GM21619 (cell line): ENCODE data around the gene CHMP1A.

Experiments used
- ATAC-seq: cut with Tn5 transposase; IDR thresholded peaks from one replicate; pipeline ENCODE4 v1.9.1; 2021; ENCODE audit not compliant: unreplicated experiment

CHMP1A gene

DNA sequence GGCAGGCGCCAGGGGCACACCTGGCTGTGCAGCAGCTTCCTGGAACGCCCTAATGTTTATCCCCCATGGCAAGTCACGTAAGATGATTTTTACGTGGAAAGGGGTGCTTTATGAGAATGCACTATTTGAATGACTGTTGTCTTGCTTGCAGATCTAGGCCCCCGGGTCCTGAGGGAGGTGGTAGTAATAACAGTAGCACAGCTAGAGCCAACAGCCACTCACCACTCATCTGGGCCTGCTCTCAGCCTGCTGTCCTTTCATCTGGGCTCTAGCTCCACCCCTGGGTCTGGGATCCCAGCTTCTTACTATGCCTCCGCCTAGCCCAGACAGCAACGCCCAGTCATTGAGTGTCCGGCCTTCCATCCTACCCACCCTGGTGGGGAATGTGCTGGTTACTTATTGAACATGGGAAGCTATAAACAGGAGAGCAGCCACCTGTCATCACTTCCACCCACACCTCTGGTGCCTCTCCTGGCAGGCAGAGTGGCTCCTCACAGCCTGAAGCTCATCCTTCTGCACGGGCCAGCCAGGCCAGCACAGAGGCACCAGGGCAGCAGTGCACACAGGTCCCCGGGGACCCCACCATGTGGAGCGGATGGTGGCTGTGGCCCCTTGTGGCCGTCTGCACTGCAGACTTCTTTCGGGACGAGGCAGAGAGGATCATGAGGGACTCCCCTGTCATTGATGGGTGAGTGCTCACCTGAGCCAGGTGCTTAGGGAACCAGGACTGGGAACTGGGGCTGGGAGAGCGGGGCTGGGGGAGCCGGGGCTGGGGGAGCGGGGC, 27.5 kb downstream of the CHMP1A start:
- ATAC-seq, result no peak

DNA sequence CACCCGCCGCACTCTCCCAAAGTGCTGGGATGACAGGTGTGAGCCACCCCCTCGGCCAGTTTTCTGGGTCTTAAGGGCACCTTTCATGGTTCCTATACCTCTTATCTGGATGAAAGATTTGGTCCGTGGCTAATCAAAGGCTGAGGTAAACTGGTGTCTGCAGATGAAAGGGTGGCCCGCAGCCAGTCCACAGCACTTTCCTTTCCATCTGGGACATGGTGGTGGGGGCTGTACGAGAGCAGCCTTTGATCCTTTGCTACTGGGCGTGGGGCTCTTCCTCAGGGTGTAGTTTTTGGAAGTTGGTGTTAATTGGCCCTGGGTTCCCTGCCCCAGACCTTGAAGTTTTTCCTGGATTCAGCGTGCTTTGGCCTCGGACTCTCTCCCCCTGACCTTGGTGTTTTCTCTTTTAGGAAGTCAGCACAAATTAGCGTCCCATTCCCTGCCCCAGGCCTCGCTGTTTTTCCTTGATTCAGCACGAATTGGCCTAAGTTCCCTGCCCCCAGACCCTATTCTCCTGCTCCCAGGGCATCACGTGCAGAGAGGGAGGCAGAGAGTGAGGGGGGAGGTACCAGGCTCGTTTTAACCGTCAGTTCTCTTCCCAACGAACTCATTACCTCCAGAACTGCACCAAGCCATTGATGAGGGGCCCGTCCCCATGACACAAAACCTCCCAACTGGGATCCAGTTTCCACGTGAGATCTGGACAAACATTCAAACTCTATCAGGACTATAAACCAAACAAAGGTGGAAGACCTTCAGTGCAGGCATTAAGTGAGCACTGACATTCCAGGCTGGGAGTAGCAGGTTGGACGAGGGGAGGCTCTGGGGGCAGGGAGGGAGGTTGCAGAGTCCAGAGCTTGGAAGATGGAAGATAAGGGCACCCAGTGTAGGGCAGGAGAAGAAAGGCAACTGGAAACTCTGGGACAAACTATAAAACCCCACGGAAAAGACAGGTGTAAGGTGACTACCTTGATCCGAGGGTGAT, 32.4 kb downstream of the CHMP1A start:
- no peak for ATAC-seq

DNA sequence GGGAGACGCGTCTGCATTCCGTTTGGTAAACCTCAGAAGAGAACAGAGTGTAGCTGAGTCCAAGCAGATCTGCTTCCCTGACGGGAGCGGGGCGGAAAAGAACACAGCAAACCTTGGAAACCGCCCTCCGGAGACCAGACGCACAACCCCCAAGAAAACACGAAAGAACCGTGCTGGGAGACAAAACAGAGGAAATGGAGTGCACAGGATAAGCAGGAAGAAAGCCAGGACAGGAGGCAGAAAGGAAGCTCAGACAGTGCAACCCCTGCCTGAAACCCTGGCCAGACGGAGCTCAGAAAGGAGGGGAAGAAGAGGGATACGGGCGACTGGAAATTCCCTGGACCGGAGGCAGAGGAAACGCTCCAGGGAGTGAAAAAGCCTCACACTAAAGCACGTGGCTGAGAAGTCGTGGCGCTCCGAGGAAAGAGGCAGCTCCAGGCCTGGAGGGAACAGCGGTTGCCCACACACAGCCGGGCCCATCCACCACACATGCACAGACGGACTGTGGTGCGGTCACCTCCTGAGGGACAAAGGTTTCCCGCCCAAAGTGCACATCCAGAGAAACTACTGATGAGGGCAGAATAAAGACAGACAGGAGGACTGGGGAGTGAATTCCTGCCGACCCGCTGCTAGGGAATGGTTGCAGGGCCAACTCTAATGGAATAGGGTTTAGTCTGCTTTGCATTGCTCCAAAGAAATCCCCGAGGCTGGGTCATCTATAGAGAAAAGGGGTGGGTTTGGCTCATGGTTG, 33.8 kb downstream of the CHMP1A start:
- no peak for ATAC-seq

DNA sequence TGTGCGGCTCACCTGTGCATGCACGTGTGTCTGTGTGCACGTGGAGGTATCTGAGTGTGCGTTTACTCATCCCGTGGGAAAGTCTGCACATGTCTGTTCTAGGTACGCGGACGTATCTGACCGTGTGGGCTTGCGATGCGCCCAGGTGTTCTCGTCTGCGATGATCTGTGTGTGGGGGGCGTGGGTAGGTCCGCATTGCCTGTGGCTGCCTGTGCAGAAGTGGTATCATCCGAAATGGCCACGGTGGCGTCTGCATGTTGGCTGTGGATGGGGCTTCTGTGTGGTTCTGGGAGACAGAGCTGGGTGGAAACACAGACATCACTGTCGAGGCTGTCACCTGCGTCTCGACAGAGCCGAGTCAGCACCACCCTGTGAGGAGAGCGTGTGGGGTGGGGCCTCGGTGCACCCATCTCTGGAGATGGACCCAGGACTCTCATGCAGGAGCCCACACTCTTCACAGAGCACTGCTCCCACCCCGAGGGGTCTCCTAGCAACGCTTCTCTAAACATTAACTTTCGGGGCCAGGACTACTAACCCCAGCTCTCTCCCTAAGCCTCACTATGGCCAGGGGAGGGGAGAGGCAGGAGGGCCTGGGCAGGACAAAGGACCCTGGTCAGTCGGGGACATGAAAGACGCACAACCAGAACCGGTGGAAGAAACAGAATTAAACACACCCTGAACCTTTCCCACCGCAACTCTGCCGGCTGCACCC, 35.7 kb downstream of the CHMP1A start:
- no peak for ATAC-seq

DNA sequence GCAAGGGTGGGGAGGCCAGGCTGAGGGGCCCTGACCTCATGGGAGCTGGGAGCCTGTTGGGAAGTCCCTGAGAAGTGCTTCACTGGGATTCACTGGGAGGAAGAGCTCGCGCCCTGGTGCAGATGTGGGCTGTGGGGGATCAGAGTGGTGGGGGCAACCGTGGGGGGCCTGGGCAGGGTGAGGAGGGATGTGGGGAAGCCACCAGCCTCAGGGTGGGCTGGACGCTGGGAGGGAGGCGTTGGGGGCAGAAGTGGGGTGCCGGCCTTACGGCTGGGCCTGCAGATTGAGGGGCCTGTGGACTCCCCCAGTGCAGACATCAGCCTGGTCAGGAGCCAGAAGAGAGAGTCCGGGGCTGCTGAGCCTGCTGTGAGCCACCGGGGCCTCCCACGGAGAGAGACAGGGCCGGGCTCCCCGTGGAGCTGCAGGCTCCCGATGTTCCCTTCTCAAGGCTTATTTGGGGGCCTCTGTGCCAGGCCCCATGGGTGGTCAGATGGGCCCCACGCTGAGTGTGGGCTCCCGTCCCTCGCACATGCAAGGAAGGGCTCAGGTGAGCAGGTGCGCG, 36.3 kb downstream of the CHMP1A start:
- no peak for ATAC-seq

DNA sequence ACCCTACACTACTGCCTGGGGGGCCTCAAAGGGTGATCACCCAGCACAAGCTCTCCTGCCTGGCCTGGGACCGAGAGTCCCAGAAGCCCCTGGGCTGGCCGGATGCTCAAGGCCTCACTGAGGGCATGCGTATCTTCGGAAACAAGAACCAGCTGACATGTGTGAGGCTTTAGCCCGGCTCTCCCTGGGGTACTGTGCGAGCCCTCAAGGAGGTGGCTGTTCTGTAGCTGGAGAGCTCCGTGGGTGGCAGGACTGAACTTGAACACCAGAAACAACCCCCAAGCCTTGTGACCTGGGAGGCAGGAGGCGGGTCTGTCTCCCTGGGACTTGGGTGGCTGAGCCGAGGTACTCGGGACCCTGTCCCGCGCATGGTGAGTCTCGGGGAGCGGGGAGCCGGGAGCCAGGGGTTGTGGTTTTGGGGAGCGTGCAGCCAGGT, 37.1 kb downstream of the CHMP1A start:
- no peak for ATAC-seq

DNA sequence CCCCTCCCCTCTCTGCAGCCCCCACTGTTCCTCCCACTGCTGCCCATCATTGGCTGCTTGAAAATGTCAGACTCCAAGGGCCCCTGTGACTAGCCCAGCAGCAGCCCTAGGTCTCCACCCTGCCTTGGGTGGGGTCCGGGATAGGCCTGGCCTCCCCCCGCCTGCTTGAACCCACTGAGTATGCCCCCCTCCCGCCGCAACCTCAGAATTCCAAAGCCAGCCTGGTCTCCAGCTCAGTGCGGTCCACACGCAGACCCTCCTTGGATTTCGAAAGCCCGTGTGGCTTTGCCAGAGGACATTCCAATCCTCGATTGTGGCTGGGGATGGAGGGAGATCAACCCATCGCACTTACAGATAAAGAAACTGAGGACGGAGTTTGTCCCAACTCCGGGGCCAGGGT, 37.7 kb downstream of the CHMP1A start:
- ATAC-seq, result no peak

DNA sequence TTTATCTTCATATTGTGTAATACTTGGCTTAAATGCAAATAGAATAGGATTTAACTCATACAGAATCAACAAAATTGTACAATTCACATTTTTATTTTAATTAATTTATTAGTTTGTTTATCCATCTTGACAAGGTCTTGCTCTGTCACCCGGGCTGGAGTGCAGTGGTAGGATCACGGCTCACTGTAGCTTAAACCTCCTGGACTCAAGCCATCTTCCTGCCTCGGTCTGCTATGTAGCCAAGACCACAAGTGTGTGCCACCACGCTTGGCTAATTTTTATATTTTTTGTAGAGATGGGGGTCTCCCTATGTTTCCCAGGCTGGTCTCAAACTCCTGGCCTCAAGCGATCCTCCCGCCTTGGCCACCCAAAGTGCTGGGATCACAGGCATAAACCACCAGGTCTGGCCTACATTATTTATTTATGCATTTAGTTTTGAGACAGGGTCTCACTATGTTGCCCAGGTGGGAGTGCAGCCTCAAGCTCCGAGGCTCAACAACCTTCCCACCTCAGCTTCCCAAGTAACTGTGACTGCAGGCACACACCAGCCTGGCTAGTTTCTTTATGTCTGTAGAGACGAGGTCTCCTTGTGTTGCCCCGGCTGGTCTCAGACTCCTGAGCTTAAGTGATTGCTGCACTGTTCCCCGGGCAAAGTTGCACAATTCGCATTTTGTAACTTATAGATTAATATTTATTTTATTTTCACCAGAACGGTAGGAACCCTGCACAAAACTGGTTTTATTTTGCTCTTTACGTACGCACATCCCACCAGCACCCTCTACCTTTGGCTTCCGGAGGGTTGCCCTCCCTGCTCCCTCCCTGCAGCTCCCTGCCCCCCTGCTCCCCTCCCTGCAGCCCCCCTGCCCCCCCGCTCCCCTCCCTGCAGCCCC, 39.2 kb downstream of the CHMP1A start:
- no peak for ATAC-seq

DNA sequence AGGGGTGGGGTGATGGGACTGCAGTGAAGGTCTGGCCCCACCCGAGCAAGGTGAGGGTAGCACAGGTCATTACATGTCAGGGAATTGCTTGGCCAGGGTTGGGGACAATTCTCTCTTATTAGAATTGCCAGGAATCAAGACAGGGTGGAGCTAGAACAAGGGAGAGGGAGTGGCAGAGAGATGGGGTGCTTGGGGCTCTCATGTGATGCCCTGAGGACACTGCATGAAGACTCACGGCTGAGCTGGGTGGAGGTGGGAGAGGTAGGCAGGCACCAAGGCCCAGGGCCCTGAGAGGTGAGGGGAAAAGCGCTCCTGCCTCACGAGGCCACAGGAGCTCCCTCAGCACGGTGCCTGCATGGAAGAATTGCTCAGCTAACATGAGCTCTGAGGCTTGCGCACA, 40.5 kb downstream of the CHMP1A start:
- ATAC-seq, result no peak

DNA sequence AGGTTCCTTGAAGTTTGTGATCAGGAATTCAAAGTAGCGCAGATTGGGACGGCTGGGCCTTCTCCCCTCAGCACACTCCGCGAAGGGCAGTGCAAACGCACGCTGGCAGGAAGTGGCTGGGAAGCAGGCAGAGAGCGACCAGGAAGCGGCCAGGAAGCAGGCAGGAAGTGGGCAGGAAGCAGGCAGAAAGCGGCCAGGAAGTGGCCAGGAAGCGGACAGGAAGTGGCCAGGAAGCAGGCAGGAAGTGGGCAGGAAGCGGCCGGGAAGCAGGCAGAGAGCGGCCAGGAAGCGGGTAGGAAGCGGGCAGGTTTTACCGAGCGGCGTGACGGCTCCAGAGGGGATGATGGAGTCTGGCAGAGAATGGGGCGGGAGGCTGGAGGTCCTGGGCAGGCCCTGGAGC, 40.9 kb downstream of the CHMP1A start:
- no peak for ATAC-seq

DNA sequence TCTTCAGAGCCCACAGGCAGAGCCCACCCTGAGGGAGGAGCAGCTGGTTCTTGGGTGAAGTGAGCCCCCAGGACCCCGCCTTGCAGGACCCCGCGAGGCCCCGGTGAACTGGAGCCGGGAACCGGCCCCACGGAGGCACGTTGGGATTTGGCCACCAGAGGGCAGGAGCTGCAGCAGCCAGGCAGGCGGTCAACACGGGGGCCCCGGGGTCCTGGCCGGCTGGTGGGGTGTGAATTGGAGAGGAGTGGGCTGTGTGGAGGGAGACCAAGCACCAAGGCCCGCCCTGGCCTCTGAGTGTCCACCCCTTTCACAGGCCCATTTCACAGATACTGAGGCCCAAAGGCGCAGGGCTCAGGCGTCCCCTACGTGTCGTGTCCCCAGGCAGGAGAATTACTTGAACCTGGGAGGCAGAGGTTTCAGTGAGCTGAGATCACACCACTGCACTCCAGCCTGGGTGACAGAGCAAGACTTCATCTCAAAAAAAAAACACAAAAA, 41.9 kb downstream of the CHMP1A start:
- ATAC-seq, result no peak

DNA sequence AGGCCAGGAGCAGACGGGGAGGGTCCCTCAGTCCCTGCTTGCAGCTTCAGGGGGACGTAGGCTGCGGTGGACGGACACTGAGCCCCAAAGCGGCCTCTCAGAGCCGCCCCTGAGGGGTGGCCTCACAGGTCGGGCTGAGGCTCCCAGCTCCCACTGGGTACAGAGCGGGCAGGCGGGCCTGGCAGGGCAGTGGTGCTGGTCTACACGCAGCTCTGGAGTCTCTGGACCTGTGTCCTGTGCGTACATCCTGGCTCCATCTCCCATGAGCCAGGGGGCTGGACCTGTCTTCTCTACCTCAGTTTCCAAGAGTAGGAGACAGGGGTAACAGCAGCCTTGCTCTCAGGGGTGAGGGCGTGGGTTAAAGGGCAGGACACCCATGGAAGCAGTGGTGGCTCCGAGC, 42.3 kb downstream of the CHMP1A start:
- no peak for ATAC-seq

DNA sequence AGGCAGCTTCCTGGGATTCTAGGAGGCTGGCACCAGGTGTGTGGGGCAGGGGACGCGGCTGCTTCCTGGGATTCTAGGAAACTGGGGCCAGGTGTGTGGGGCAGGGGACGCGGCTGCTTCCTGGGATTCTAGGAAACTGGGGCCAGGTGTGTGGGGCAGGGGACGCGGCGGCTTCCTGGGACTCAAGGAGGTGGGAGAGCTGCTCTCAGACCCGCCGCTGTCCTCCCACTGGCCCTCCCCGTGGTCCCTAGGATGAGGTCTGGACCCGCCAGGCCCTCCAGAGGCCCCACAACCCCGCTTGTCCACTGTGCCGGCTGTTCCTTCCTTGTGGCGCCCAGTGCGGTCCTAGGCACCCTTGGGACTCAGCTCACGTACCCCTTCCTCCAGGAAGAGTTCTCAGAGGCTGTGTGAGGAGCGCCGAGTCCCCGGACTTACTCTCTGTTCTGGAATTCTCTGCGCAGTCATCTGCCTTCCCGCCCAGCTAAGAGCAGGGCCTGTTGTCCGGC, 43.5 kb downstream of the CHMP1A start:
- no peak for ATAC-seq

DNA sequence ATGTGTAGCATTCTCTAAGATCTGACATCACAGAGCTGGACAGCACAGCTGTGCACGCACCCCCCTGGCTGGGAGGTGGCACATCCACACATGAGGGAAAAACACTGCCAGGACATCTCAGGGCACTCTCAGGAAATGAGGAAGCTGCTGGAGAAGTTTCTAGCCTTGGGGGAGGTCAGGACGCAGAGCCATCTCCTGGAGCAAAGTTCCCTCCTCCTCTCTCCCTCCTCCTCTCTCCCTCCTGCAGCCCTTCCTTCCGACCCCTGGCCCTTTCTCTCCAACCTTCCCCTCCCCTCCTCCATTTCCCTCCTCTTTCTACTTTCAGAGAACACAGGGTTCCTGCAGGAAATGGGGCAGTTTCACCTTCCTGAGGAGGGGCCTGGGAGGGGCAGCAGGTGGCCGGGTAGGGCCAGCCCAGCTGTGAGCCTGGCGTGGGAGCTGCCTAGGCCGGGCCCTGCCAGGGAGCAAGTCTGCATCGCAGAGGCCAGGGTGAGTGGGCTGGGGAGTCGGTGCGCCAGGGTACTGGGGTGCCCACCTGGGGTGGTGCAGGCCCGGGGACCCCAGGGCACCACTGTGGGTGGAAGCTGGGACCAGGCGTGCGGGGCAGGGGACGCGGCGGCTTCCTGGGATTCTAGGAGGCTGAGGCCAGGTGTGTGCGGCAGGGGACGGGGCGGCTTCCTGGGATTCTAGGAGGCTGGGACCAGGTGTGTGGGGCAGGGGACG, 44.1 kb downstream of the CHMP1A start, which contains the start of gene DPEP1:
Gene DPEP1 (plus strand): TSS at position 412 of the 723 bp plus-strand sequence. CDS start 16,769 bp downstream, outside the sequence.
- no peak for ATAC-seq

DNA sequence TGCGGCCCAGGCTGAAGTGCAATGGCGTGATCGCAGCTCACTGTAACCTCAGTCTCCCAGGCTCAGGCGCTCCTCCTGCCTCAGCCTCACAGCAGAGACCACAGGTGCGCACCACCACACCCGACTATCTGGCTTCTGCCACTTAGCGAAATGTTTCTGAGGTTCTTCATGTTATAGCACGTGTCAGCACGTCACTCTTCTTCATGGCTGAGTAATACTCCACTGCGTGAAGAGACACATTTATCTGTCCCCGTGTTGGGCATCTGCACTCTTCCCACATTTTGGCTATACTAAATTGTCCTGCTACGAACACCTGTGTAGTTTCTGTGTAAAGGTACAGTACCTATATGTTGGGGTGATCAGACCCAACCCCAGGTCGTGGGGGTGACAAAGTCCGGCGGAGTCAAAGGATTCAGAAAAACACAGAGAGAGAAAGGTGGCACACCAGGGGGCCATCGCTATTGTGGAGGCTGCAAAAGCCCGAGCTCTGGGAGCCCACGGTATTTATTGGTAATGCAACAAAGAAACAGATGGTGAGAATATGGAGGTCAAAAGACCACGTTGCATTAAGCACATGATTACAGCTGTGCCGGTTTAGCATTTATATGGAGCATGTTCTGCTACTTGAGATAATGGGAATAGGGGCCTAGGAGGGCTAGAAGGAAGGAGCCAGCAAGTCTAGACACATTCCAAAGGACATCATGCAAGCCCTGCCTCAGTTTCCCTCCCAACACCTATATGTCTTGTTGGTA, 44.9 kb downstream of the CHMP1A start:
- no peak for ATAC-seq

DNA sequence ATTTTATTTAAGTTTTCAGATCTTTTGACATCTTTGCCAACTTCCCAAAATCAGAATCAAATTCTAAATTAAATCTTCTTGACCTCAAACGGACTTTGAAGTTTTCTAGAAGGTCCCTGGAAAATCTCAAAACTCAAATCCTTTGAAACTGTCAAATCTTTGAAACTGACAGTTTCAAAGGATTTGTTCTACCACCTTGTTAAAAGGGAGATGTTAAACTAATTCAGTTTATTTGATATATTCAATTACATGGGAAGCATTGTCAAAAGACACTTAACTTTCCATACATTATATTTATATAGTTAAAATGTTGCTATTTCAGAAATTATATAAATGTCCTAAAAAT, 47.4 kb downstream of the CHMP1A start:
- no peak for ATAC-seq

DNA sequence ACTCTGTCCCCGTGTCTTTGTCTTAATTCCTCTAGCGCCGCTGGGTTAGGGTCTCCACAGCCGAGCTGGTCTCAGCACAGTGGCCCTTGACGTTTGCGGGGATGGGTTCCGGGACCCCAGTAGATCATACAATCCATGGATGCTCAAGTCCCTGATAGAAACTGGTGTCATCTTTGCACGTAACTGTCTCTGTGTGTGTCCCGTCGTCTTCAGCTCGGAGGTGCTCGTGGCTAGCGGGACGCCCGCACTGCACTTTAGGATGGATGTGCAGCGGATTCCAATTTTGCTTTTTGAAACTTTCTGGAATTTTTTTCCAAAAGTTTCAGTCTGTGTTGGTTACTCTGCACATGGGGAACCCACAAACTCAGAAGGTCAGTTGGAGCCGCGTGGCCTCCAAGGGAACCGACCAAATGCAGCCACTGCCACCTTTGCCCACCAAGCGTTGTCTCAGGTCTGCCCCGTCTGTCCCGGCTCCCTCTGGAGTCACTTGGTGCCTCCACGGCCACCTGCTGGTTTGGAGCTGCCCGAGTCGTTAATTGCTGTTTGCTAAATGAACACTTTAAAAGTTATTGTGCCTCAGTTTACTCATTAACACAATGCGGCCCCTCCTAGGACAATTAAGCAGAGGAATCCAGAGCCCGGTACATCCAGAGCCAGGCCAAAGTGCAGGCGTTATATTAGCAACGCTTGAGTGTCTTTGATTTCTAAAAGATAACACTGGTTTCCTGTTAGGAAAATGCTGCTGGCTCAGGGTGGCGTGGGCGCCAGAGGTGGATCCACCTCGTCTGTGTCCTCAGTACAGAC, 49.4 kb downstream of the CHMP1A start:
- no peak for ATAC-seq
